Activated CD4-positive, alpha-beta memory T cell treated with anti-CD3 and anti-CD28 coated beads, Interleukin-2, amount 10 ng/mL, durations not matched to agents 7 days and 5 days (primary cell): ENCODE results near the gene EFNB2. TPM values are rescaled to one million over a fixed set of nuclear protein-coding genes. Genes with fewer than 3 reads are reported as not detected.

ENCODE experiments used
- CTCF ChIA-PET: fragments of 350-600 bp; sonication (Branson Sonifier 250); formaldehyde crosslinking; loops from one replicate; lab custom pipeline; 2021; ENCODE audit warnings: antibody characterized with exemption, inconsistent platforms; lab: Charles Lee
- POLR2A ChIA-PET: fragments of 350-600 bp; sonication (Branson Sonifier 250); formaldehyde crosslinking; loops from one replicate; lab custom pipeline; 2021; ENCODE audit warnings: antibody characterized with exemption; lab: Charles Lee
- DNase-seq: peaks from one replicate; pipeline ENCODE4 v3.0.0-alpha.2; 2020
- H3K27ac Mint-ChIP-seq: one replicate; pipeline ENCODE4 v1.8.0; 2021; ENCODE audit warnings: mild to moderate bottlenecking, mixed read lengths
- H3K27me3 Mint-ChIP-seq: one replicate; pipeline ENCODE4 v1.8.0; 2021; ENCODE audit warnings: mixed read lengths
- H3K36me3 Mint-ChIP-seq: one replicate; pipeline ENCODE4 v1.8.0; 2021; ENCODE audit warnings: low read depth, mixed read lengths
- H3K4me1 Mint-ChIP-seq: one replicate; pipeline ENCODE4 v1.8.0; 2021; ENCODE audit warnings: mixed read lengths
- H3K4me3 Mint-ChIP-seq: one replicate; pipeline ENCODE4 v1.8.0; 2021; ENCODE audit warnings: mild to moderate bottlenecking, mixed read lengths
- H3K9me3 Mint-ChIP-seq: one replicate; pipeline ENCODE4 v1.8.0; 2021; ENCODE audit warnings: mixed read lengths
- total RNA-seq, 2 experiments: library from RNA; stranded (reverse); gene quantifications; one replicate each; pipeline ENCODE4 v1.2.3, GENCODE V29; 2021

Gene EFNB2
- total RNA-seq, 2 experiments from 2014 or later, result 0.13 TPM

- peaks cover 11% of the 10 kb centered on the region for H3K4me1 Mint-ChIP-seq
- H3K9me3 Mint-ChIP-seq, result no peaks in the 10 kb centered on the region
- peaks cover 3% of the 10 kb centered on the region for H3K36me3 Mint-ChIP-seq
- H3K4me3 Mint-ChIP-seq, result no peak overlapping the region
- no peak for DNase-seq
- peaks cover 58% of the 10 kb centered on the region for H3K27me3 Mint-ChIP-seq
- POLR2A ChIA-PET, result no interaction called here
- CTCF ChIA-PET, result no interaction called here
- no peak overlapping the region for H3K27ac Mint-ChIP-seq
Measured at GRCh38 chr13:106528718-106529414, 6.6 kb downstream of the EFNB2 start.

DNA sequence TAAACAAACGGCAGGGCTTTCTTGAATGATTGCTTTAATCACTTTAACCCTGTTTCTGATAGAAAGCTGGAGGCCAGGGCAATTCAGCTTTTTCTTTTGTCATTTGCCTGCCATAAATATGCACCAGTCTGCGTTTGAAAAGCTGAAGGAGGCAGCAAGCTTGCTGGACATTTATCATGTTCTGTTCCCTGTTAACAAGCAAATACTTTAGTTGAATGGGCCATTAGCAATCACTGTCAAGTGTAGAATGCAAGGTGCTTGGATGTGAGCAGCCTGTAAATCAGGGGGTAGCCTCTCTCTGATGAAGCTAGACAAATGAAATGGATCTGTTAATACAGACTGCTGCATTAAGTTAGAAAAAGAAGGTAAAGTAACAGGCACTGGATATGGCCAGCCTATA lies 7.6 kb downstream of the EFNB2 start:
- ChIA-PET POLR2A (no interaction called here), CTCF (interaction anchor here (1.6 kb wide), 1 partner anchor 8 kb away, joined by 4 read pairs; no protein-coding TSS in a partner anchor)
- Mint-ChIP-seq H3K9me3 (no peaks in the 10 kb centered on the region), H3K4me3 (no peak overlapping the region), H3K27me3 (peaks cover 50% of the 10 kb centered on the region), H3K27ac (no peak overlapping the region), H3K4me1 (peaks cover 3% of the 10 kb centered on the region), H3K36me3 (no peaks in the 10 kb centered on the region)
- DNase-seq, result no peak

GRCh38 chr13:106527445-106527801 lies 8.0 kb downstream of the EFNB2 start:
- Mint-ChIP-seq H3K27me3 (peaks cover 46% of the 10 kb centered on the region), H3K9me3 (no peaks in the 10 kb centered on the region), H3K4me1 (peaks cover 2% of the 10 kb centered on the region), H3K36me3 (no peaks in the 10 kb centered on the region), H3K4me3 (no peak overlapping the region), H3K27ac (no peak overlapping the region)
- no peak for DNase-seq
- POLR2A ChIA-PET, result no interaction called here
- CTCF ChIA-PET, result interaction anchor here (1.6 kb wide), 1 partner anchor 9 kb away, joined by 4 read pairs; no protein-coding TSS in a partner anchor

DNA sequence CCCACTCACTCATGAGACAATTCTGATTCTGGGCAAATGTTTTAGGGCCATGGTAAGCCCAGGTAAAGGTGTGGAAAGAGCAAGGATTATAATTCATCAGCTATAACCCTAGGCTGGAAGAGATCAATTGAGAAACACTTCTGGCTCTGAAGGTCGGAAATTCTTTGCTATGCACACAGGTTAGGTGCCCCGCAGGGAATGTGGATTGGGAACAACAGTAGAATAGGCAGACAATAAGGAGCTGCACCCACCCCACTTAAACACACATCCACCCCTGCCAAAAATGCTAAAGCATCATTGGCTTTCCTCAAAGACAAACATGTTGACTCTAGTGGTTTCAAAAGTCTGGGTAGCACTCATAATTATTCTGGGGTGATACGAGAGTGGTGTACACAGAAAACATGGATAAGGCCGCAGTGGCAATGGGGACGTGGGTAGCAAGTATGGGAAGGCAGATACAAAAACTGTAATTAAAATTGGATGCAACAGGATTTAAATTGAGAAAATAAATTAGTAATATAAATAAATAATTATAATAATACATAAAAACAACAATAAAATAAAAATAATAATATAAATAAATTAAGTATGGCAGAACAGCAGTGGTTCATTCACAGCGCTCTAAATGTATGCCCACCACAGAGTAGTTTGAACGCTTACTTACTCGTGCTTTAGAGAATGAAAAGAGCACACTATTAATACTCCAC lies 8.6 kb downstream of the EFNB2 start:
- DNase-seq, result no peak
- Mint-ChIP-seq H3K36me3 (no peaks in the 10 kb centered on the region), H3K4me3 (no peak overlapping the region), H3K9me3 (no peaks in the 10 kb centered on the region), H3K27ac (no peak overlapping the region), H3K4me1 (peaks cover under 1% of the 10 kb centered on the region), H3K27me3 (peaks cover 44% of the 10 kb centered on the region)
- POLR2A ChIA-PET, result no interaction called here
- CTCF ChIA-PET, result interaction anchor here (1.6 kb wide), 1 partner anchor 9 kb away, joined by 4 read pairs; no protein-coding TSS in a partner anchor

GRCh38 chr13:106525865-106526264 lies 9.6 kb downstream of the EFNB2 start:
- ChIA-PET CTCF (interaction anchor here (0.7 kb wide), 1 partner anchor 10 kb away, joined by 3 read pairs; no protein-coding TSS in a partner anchor), POLR2A (no interaction called here)
- no peak for DNase-seq
- Mint-ChIP-seq H3K4me3 (no peak overlapping the region), H3K27me3 (peaks cover 36% of the 10 kb centered on the region), H3K4me1 (no peaks in the 10 kb centered on the region), H3K27ac (no peak overlapping the region), H3K36me3 (no peaks in the 10 kb centered on the region), H3K9me3 (no peaks in the 10 kb centered on the region)

DNA sequence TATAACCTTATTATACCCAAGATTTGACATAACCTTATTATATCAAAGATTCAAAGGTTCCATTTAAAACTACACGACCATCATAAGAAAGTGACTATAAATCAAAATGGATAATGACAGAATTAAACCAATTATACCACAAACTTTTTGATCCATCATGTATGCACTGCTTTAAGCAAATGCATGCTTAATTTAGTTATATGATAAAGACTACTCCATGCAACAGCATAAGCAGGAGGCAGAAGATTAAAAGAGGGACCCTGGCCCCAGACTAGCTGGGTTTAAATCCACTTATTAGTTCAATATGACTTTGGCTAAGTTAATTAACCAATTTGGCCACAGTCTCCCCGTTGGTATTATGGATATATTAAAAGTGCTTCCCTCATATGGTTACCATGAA lies 11.4 kb downstream of the EFNB2 start:
- Mint-ChIP-seq H3K4me1 (no peaks in the 10 kb centered on the region), H3K27ac (no peak overlapping the region), H3K36me3 (no peaks in the 10 kb centered on the region), H3K27me3 (peaks cover 28% of the 10 kb centered on the region), H3K4me3 (no peak overlapping the region), H3K9me3 (no peaks in the 10 kb centered on the region)
- CTCF ChIA-PET, result no interaction called here
- POLR2A ChIA-PET, result interaction anchor here (0.6 kb wide), 1 partner anchor 15 kb away, joined by 3 read pairs; no protein-coding TSS in a partner anchor
- DNase-seq, result no peak

DNA sequence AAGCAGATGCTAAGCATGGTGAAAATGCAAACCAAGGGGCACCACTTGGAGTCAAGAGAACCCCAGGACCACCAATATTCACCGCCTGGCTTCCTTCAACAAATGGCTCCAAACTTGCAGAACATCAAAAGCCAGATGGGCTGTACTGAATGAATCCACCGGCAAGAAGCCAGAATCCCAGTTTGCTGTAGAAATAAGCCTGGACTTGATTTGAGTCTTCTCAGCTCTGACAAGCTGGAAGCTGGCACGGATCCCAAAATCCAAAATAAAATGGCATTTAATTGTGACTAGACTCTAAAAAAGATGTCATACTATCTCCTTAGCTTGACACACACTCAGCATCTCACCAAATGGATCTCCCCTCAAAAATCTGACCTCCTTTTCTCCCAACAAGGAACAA lies 11.9 kb downstream of the EFNB2 start:
- Mint-ChIP-seq H3K27ac (no peak overlapping the region), H3K27me3 (peaks cover 26% of the 10 kb centered on the region), H3K36me3 (no peaks in the 10 kb centered on the region), H3K9me3 (no peaks in the 10 kb centered on the region), H3K4me3 (no peak overlapping the region), H3K4me1 (no peaks in the 10 kb centered on the region)
- POLR2A ChIA-PET, result no interaction called here
- CTCF ChIA-PET, result no interaction called here
- DNase-seq, result no peak

DNA sequence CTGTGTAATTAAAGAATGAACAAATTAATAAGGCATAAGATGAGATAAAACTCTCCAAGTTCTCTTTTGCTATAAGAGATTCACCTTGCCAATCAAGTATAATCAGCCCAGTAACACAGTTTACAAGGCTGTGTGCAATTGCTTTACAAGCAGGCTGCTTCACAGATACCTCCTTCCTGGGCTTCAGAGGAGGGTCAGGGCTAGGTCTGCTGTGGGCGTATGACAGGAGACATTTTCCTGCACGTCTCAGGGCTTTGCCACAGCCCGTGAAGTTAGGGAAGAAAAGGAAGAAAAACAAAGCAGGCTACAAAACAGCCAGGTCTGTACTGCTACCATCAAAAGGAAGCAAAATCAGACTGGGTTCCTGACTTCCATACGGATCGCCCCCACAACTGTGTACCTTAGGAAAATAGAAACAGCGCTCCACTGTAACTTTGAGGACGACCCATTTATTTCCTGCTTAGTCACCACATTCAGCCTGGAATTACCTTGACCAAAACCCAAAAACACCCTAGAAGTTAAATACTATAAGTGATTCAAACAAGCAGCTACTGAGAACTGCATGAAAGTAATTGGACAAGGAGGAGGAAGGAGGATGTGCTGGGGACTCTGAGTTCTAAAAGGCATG lies 12.4 kb downstream of the EFNB2 start:
- Mint-ChIP-seq H3K27ac (no peak overlapping the region), H3K4me1 (no peaks in the 10 kb centered on the region), H3K36me3 (no peaks in the 10 kb centered on the region), H3K27me3 (peaks cover 20% of the 10 kb centered on the region), H3K4me3 (no peak overlapping the region), H3K9me3 (no peaks in the 10 kb centered on the region)
- DNase-seq, result no peak
- CTCF ChIA-PET, result no interaction called here
- POLR2A ChIA-PET, result no interaction called here

- no peaks in the 10 kb centered on the region for H3K4me1 Mint-ChIP-seq
- H3K9me3 Mint-ChIP-seq, result no peaks in the 10 kb centered on the region
- CTCF ChIA-PET, result no interaction called here
- POLR2A ChIA-PET, result no interaction called here
- H3K4me3 Mint-ChIP-seq, result no peak overlapping the region
- H3K36me3 Mint-ChIP-seq, result no peaks in the 10 kb centered on the region
- peaks cover 15% of the 10 kb centered on the region for H3K27me3 Mint-ChIP-seq
- DNase-seq, result no peak
- H3K27ac Mint-ChIP-seq, result no peak overlapping the region
Measured at GRCh38 chr13:106522112-106522705, 13.3 kb downstream of the EFNB2 start.

GRCh38 chr13:106521095-106521799 lies 14.2 kb downstream of the EFNB2 start:
- no peak overlapping the region for H3K27ac Mint-ChIP-seq
- ChIA-PET POLR2A (interaction anchor here (1.0 kb wide), 1 partner anchor 9 kb away, joined by 3 read pairs; no protein-coding TSS in a partner anchor), CTCF (no interaction called here)

DNA sequence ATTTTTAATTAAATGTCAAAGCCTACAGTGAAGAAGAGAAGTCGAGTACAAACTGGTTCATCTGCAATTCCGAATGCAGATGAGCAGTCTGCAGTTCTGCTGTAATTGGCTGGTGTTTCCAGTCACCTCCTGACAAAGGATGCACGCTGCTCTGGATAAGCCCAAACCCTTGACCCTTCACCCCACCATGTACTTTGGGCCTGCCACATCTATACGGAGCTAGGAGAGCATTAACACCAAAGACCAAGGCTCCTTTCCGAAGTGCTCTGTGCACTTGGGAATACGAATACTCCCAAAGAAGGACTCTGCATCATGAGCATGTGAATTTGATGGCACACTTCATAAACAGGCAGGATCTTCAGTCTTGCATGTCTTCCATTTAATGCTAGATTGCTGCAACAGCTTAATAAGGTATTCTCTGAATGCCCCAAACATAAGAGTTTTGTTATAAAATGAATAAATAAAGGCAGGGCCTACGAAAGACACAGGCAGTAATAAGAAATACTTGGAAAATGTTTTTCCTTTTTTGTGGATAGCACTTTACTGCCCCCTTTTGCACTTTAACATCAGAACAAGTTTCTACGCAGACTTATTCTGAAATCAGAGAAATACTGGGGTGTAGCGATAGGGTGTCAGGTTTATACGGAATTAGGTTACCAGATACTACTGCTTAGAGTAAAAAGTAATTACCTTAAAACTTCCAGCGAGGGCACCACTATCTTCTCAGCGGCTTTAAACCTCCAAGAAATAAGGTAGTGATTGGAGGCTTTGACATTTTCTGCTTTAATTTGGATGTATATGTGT lies 15.0 kb downstream of the EFNB2 start:
- no peaks in the 10 kb centered on the region for H3K36me3 Mint-ChIP-seq
- peaks cover 11% of the 10 kb centered on the region for H3K27me3 Mint-ChIP-seq
- H3K27ac Mint-ChIP-seq, result no peak overlapping the region
- H3K4me3 Mint-ChIP-seq, result no peak overlapping the region
- DNase-seq, result no peak
- H3K4me1 Mint-ChIP-seq, result no peaks in the 10 kb centered on the region
- CTCF ChIA-PET, result no interaction called here
- H3K9me3 Mint-ChIP-seq, result no peaks in the 10 kb centered on the region
- POLR2A ChIA-PET, result interaction anchor here (1.0 kb wide), 1 partner anchor 8 kb away, joined by 3 read pairs; no protein-coding TSS in a partner anchor

More at GRCh38 chr13:106521095-106521799, 14.2 kb downstream of the EFNB2 start:
- H3K9me3 Mint-ChIP-seq, result no peaks in the 10 kb centered on the region
- H3K27me3 Mint-ChIP-seq, result peaks cover 12% of the 10 kb centered on the region
- no peak overlapping the region for H3K4me3 Mint-ChIP-seq
- no peaks in the 10 kb centered on the region for H3K36me3 Mint-ChIP-seq
- DNase-seq, result no peak
- H3K4me1 Mint-ChIP-seq, result no peaks in the 10 kb centered on the region

GRCh38 chr13:106518512-106518911 lies 16.9 kb downstream of the EFNB2 start:
- H3K27ac Mint-ChIP-seq, result no peak overlapping the region
- ChIA-PET CTCF (no interaction called here), POLR2A (no interaction called here)
- DNase-seq, result no peak
- H3K27me3 Mint-ChIP-seq, result peaks cover 17% of the 10 kb centered on the region
- no peaks in the 10 kb centered on the region for H3K4me1 Mint-ChIP-seq
- no peaks in the 10 kb centered on the region for H3K36me3 Mint-ChIP-seq
- no peaks in the 10 kb centered on the region for H3K9me3 Mint-ChIP-seq
- no peak overlapping the region for H3K4me3 Mint-ChIP-seq
